Uterus (tissue), 2 donors: ENCODE data around the gene LSS.

Experiments used
- CTCF ChIP-seq, 4 experiments: fragments of 200-600 bp in 2 of 4; fragments of 450-650 bp in 2 of 4; sonication (generic) in 2 of 4; IDR thresholded peaks; one replicate each; pipeline ENCODE4 v1.5.1; 2016 to 2019; ENCODE audit warnings: antibody characterized with exemption in 4 of 4, mild to moderate bottlenecking in 2 of 4, moderate library complexity in 1 of 4
- POLR2A ChIP-seq, 2 donors: fragments of 450-650 bp; IDR thresholded peaks; one replicate each; pipeline ENCODE4 v1.6.1; 2016; ENCODE audit warnings: antibody characterized with exemption in 2 of 2, mild to moderate bottlenecking in 1 of 2, moderate library complexity in 1 of 2

GRCh38 chr21:46237474-46237873, 8.9 kb upstream of the LSS start:
- TF ChIP-seq CTCF (IDR thresholded peaks at IDR 0.05) (no peak), POLR2A (IDR thresholded peaks at IDR 0.05) (no peak)
